GM23338 (cell line): ENCODE measurements around the gene OPN3.

Source experiments
- CREB1 ChIP-seq: fragments of 250-450 bp; sonication (Bioruptor Pico); IDR thresholded peaks from 2 replicates; pipeline ENCODE4 v1.5.0; 2020; ENCODE audit warnings: low read depth, mild to moderate bottlenecking, moderate library complexity
- EZH2 ChIP-seq: fragments of 200-600 bp; sonication (generic); IDR thresholded peaks from one replicate; pipeline ENCODE4 v1.8.0; 2017; ENCODE audit warnings: antibody characterized with exemption, mild to moderate bottlenecking, low read depth; ENCODE audit not compliant: unreplicated experiment
- EZH2phosphoT487 ChIP-seq: fragments of 200-600 bp; sonication (generic); IDR thresholded peaks from one replicate; pipeline ENCODE4 v1.8.1; 2018; ENCODE audit warnings: antibody characterized with exemption; ENCODE audit not compliant: unreplicated experiment
- JUNB ChIP-seq: IDR thresholded peaks from one replicate; pipeline ENCODE4 v1.6.1; 2016; ENCODE audit warnings: antibody characterized with exemption; ENCODE audit not compliant: unreplicated experiment
- NANOG ChIP-seq: IDR thresholded peaks from 2 replicates; pipeline ENCODE4 v1.6.1; 2016; ENCODE audit warnings: antibody characterized with exemption, borderline replicate concordance
- POLR2AphosphoS5 ChIP-seq: IDR thresholded peaks from 2 replicates; pipeline ENCODE4 v1.6.1; 2016; ENCODE audit warnings: antibody characterized with exemption, low read depth
- STAT1 ChIP-seq: IDR thresholded peaks from one replicate; pipeline ENCODE4 v1.6.1; 2016; ENCODE audit warnings: antibody characterized with exemption; ENCODE audit not compliant: unreplicated experiment
- ZNF114 ChIP-seq: fragments of 250-450 bp; sonication (Bioruptor Pico); IDR thresholded peaks from 2 replicates; pipeline ENCODE4 v1.5.0; 2020; ENCODE audit warnings: mild to moderate bottlenecking, moderate library complexity
- ZNF331 ChIP-seq: fragments of 250-450 bp; sonication (Bioruptor Pico); IDR thresholded peaks from 2 replicates; pipeline ENCODE4 v1.5.0; 2020; ENCODE audit warnings: low read depth, mild to moderate bottlenecking, moderate library complexity
- TF ChIP-seq, protein P1 (sequence below), 2 experiments: fragments of 200-600 bp in 1 of 2; sonication (generic) in 1 of 2; conservative IDR thresholded peaks; 2 replicates each; pipeline versions ENCODE4 v1.5.1 to v1.6.1; 2016 to 2017; ENCODE audit warnings: antibody characterized with exemption in 2 of 2, low read depth in 2 of 2, mild to moderate bottlenecking in 2 of 2, moderate library complexity in 1 of 2
- TF ChIP-seq, protein P2 (sequence below): IDR thresholded peaks from one replicate; pipeline ENCODE4 v1.6.1; 2018; ENCODE audit warnings: antibody characterized with exemption; ENCODE audit not compliant: unreplicated experiment
- TF ChIP-seq, protein P3 (sequence below): IDR thresholded peaks from 2 replicates; pipeline ENCODE4 v1.6.1; 2016; ENCODE audit warnings: antibody characterized with exemption
- TF ChIP-seq, protein P4 (sequence below): fragments of 250-450 bp; sonication (Bioruptor Pico); IDR thresholded peaks from 2 replicates; pipeline ENCODE4 v1.5.0; 2020; ENCODE audit warnings: mild to moderate bottlenecking, moderate library complexity

DNA sequence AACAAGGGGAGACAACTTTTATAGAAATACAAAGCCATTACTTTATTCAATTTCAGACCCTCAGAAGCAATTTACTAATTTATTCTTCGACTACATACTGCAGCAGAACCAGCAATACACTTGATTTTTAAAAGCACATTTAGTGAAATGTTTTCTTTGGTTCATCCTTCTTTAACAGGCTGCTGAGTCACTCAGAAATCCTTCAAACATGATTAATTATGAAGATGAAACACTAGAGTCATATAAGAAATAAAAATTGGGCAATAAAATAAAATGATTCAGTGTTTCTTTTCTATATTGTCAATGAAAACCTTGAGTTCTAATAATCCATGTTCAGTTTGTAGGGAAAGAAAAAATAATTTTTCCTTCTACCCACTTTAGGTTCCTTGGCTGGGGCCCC, 47.0 kb downstream of the OPN3 start:
- TF ChIP-seq, protein P1, sequence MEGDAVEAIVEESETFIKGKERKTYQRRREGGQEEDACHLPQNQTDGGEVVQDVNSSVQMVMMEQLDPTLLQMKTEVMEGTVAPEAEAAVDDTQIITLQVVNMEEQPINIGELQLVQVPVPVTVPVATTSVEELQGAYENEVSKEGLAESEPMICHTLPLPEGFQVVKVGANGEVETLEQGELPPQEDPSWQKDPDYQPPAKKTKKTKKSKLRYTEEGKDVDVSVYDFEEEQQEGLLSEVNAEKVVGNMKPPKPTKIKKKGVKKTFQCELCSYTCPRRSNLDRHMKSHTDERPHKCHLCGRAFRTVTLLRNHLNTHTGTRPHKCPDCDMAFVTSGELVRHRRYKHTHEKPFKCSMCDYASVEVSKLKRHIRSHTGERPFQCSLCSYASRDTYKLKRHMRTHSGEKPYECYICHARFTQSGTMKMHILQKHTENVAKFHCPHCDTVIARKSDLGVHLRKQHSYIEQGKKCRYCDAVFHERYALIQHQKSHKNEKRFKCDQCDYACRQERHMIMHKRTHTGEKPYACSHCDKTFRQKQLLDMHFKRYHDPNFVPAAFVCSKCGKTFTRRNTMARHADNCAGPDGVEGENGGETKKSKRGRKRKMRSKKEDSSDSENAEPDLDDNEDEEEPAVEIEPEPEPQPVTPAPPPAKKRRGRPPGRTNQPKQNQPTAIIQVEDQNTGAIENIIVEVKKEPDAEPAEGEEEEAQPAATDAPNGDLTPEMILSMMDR (conservative IDR thresholded peaks at IDR 0.05; ENCODE audit: low read depth in 2 of 2) = no peak
- TF ChIP-seq, protein P2, sequence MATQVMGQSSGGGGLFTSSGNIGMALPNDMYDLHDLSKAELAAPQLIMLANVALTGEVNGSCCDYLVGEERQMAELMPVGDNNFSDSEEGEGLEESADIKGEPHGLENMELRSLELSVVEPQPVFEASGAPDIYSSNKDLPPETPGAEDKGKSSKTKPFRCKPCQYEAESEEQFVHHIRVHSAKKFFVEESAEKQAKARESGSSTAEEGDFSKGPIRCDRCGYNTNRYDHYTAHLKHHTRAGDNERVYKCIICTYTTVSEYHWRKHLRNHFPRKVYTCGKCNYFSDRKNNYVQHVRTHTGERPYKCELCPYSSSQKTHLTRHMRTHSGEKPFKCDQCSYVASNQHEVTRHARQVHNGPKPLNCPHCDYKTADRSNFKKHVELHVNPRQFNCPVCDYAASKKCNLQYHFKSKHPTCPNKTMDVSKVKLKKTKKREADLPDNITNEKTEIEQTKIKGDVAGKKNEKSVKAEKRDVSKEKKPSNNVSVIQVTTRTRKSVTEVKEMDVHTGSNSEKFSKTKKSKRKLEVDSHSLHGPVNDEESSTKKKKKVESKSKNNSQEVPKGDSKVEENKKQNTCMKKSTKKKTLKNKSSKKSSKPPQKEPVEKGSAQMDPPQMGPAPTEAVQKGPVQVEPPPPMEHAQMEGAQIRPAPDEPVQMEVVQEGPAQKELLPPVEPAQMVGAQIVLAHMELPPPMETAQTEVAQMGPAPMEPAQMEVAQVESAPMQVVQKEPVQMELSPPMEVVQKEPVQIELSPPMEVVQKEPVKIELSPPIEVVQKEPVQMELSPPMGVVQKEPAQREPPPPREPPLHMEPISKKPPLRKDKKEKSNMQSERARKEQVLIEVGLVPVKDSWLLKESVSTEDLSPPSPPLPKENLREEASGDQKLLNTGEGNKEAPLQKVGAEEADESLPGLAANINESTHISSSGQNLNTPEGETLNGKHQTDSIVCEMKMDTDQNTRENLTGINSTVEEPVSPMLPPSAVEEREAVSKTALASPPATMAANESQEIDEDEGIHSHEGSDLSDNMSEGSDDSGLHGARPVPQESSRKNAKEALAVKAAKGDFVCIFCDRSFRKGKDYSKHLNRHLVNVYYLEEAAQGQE = no peak
- TF ChIP-seq EZH2 = no peak
- TF ChIP-seq, protein P3, sequence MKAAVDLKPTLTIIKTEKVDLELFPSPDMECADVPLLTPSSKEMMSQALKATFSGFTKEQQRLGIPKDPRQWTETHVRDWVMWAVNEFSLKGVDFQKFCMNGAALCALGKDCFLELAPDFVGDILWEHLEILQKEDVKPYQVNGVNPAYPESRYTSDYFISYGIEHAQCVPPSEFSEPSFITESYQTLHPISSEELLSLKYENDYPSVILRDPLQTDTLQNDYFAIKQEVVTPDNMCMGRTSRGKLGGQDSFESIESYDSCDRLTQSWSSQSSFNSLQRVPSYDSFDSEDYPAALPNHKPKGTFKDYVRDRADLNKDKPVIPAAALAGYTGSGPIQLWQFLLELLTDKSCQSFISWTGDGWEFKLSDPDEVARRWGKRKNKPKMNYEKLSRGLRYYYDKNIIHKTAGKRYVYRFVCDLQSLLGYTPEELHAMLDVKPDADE = no peak
- TF ChIP-seq JUNB = no peak
- no peak for TF ChIP-seq POLR2AphosphoS5
- TF ChIP-seq EZH2phosphoT487 = no peak
- no peak for TF ChIP-seq CREB1
- TF ChIP-seq NANOG = no peak
- TF ChIP-seq ZNF331 (CRISPR knock-in tag) = no peak
- no peak for TF ChIP-seq ZNF114 (CRISPR knock-in tag)
- no peak for TF ChIP-seq STAT1
- TF ChIP-seq, protein P4, sequence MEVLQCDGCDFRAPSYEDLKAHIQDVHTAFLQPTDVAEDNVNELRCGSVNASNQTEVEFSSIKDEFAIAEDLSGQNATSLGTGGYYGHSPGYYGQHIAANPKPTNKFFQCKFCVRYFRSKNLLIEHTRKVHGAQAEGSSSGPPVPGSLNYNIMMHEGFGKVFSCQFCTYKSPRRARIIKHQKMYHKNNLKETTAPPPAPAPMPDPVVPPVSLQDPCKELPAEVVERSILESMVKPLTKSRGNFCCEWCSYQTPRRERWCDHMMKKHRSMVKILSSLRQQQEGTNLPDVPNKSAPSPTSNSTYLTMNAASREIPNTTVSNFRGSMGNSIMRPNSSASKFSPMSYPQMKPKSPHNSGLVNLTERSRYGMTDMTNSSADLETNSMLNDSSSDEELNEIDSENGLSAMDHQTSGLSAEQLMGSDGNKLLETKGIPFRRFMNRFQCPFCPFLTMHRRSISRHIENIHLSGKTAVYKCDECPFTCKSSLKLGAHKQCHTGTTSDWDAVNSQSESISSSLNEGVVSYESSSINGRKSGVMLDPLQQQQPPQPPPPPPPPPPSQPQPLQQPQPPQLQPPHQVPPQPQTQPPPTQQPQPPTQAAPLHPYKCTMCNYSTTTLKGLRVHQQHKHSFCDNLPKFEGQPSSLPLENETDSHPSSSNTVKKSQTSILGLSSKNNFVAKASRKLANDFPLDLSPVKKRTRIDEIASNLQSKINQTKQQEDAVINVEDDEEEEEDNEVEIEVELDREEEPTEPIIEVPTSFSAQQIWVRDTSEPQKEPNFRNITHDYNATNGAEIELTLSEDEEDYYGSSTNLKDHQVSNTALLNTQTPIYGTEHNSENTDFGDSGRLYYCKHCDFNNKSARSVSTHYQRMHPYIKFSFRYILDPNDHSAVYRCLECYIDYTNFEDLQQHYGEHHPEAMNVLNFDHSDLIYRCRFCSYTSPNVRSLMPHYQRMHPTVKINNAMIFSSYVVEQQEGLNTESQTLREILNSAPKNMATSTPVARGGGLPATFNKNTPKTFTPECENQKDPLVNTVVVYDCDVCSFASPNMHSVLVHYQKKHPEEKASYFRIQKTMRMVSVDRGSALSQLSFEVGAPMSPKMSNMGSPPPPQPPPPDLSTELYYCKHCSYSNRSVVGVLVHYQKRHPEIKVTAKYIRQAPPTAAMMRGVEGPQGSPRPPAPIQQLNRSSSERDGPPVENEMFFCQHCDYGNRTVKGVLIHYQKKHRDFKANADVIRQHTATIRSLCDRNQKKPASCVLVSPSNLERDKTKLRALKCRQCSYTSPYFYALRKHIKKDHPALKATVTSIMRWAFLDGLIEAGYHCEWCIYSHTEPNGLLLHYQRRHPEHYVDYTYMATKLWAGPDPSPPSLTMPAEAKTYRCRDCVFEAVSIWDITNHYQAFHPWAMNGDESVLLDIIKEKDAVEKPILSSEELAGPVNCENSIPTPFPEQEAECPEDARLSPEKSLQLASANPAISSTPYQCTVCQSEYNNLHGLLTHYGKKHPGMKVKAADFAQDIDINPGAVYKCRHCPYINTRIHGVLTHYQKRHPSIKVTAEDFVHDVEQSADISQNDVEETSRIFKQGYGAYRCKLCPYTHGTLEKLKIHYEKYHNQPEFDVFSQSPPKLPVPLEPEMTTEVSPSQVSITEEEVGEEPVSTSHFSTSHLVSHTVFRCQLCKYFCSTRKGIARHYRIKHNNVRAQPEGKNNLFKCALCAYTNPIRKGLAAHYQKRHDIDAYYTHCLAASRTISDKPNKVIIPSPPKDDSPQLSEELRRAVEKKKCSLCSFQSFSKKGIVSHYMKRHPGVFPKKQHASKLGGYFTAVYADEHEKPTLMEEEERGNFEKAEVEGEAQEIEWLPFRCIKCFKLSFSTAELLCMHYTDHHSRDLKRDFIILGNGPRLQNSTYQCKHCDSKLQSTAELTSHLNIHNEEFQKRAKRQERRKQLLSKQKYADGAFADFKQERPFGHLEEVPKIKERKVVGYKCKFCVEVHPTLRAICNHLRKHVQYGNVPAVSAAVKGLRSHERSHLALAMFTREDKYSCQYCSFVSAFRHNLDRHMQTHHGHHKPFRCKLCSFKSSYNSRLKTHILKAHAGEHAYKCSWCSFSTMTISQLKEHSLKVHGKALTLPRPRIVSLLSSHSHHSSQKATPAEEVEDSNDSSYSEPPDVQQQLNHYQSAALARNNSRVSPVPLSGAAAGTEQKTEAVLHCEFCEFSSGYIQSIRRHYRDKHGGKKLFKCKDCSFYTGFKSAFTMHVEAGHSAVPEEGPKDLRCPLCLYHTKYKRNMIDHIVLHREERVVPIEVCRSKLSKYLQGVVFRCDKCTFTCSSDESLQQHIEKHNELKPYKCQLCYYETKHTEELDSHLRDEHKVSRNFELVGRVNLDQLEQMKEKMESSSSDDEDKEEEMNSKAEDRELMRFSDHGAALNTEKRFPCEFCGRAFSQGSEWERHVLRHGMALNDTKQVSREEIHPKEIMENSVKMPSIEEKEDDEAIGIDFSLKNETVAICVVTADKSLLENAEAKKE (CRISPR knock-in tag) = no peak
